Keratinocyte (primary cell): ENCODE results near the gene SBNO1. TPM values are rescaled to one million over a fixed set of nuclear protein-coding genes. Genes with fewer than 3 reads are reported as not detected.
A peak's percentile ranks its signal among the peaks of the same experiment; 100 is the strongest.

Experiments used
- DNase-seq: peaks from one replicate; pipeline ENCODE4 v3.0.0-alpha.2; 2011; ENCODE audit warnings: low read depth, missing footprints, low spot score
- FAIRE-seq: peaks from 2 replicates; lab custom pipeline; 2011; peaks lifted over from hg19 to GRCh38; lab: Jason Lieb, UNC
- H2AFZ ChIP-seq: 2 replicates; pipeline ENCODE4 v1.6.0; 2012; ENCODE audit warnings: low read length, control low read depth, inconsistent platforms; ENCODE audit not compliant: control insufficient read depth
- H3K27ac ChIP-seq: 2 replicates; pipeline ENCODE4 v1.5.1; 2011; ENCODE audit warnings: low read length; ENCODE audit not compliant: control insufficient read depth, insufficient read depth
- H3K27me3 ChIP-seq: 3 replicates; pipeline ENCODE4 v1.6.0; 2011; ENCODE audit warnings: low read length; ENCODE audit not compliant: control insufficient read depth, insufficient read depth; ENCODE audit errors: extremely low read depth
- H3K36me3 ChIP-seq, 2 experiments: 2 replicates in 1 of 2; 3 replicates in 1 of 2; pipeline ENCODE4 v1.5.1; 2011; ENCODE audit warnings: low read length in 2 of 2, mild to moderate bottlenecking in 1 of 2; ENCODE audit not compliant: control insufficient read depth in 2 of 2, insufficient read depth in 2 of 2; ENCODE audit errors: extremely low read depth in 1 of 2
- H3K4me1 ChIP-seq: 3 replicates; pipeline ENCODE4 v1.5.1; 2011; ENCODE audit warnings: low read length; ENCODE audit not compliant: control insufficient read depth, insufficient read depth; ENCODE audit errors: extremely low read depth
- H3K4me2 ChIP-seq: 3 replicates; pipeline ENCODE4 v1.6.0; 2011; ENCODE audit warnings: low read depth, low read length; ENCODE audit not compliant: control insufficient read depth, insufficient read depth; ENCODE audit errors: extremely low read depth
- H3K4me3 ChIP-seq, 3 experiments: fragments of 200-600 bp in 1 of 3; sonication (generic) in 1 of 3; 2 replicates in 2 of 3; 3 replicates in 1 of 3; pipeline ENCODE4 v1.5.1; 2011 to 2016; ENCODE audit warnings: low read length in 3 of 3, mild to moderate bottlenecking in 3 of 3, control low read depth in 2 of 3, inconsistent platforms in 1 of 3, low read depth in 1 of 3, mixed read lengths in 1 of 3, mixed run types in 1 of 3, moderate library complexity in 1 of 3; ENCODE audit not compliant: control insufficient read depth in 2 of 3, insufficient read depth in 2 of 3; ENCODE audit errors: extremely low read depth in 1 of 3
- H3K79me2 ChIP-seq: 2 replicates; pipeline ENCODE4 v1.6.0; 2012; ENCODE audit warnings: low read length; ENCODE audit not compliant: control insufficient read depth, insufficient read depth
- H3K9ac ChIP-seq: 3 replicates; pipeline ENCODE4 v1.6.0; 2011; ENCODE audit warnings: low read length; ENCODE audit not compliant: control insufficient read depth, insufficient read depth; ENCODE audit errors: extremely low read depth
- H3K9me1 ChIP-seq: 3 replicates; pipeline ENCODE4 v1.6.0; 2011; ENCODE audit warnings: low read length; ENCODE audit not compliant: control insufficient read depth, insufficient read depth; ENCODE audit errors: extremely low read depth
- H3K9me3 ChIP-seq: 2 replicates; pipeline ENCODE4 v1.5.1; 2012; ENCODE audit warnings: low read depth, low read length; ENCODE audit not compliant: control insufficient read depth
- H4K20me1 ChIP-seq: 3 replicates; pipeline ENCODE4 v1.6.0; 2011; ENCODE audit warnings: low read length; ENCODE audit not compliant: control insufficient read depth, insufficient read depth; ENCODE audit errors: extremely low read depth
- CTCF ChIP-seq, 3 experiments: IDR thresholded peaks in 1 of 3; conservative IDR thresholded peaks in 1 of 3; optimal IDR thresholded peaks in 1 of 3; 2 replicates in 2 of 3; 3 replicates in 1 of 3; pipeline versions ENCODE3 to v1.5.1; 2011; ENCODE audit warnings: low read length in 3 of 3, mild to moderate bottlenecking in 3 of 3, moderate library complexity in 2 of 3, control low read depth in 1 of 3, inconsistent platforms in 1 of 3; ENCODE audit not compliant: insufficient read depth in 2 of 3; ENCODE audit errors: extremely low read depth in 1 of 3
- EZH2 ChIP-seq: IDR thresholded peaks from one replicate; pipeline ENCODE4 v1.6.1; 2012; ENCODE audit warnings: inconsistent platforms, mild to moderate bottlenecking, low read length, moderate library complexity
- dilution Hi-C: fragments of 300-500 bp; cut with MboI; formaldehyde crosslinking; loops from one replicate; pipeline ENCODE4 v1.7.0; 2020; ENCODE audit warnings: low sequenced_read_pairs; ENCODE audit not compliant: extremely low pct_ligation_motif_present
- polyA plus RNA-seq, 5 experiments: library from polyadenylated mRNA; depleted of rRNA in 3 of 5; stranded (reverse) in 3 of 5; stranded (forward) in 1 of 5; unstranded in 1 of 5; fragments of >200 nt; gene quantifications; 1 replicate in 1 of 5; 2 replicates in 3 of 5; 3 replicates in 1 of 5; pipeline versions ENCODE4 v1.2.1 to v1.2.3, GENCODE V29; 2011 to 2012; ENCODE audit warnings: missing spikeins in 2 of 5, low read depth in 1 of 5, low replicate concordance in 1 of 5

Gene SBNO1
- polyA plus RNA-seq, 1 donor (not counting 4 experiments of a cell fraction or from before 2014, with no cell fraction given), result 18.4 TPM

GRCh38 chr12:123365025-123365917 is 624 bp upstream of the SBNO1 start:
- TF ChIP-seq EZH2 (no peak), CTCF (optimal IDR thresholded peaks at IDR 0.05 in 1 of 3, IDR thresholded peaks at IDR 0.05 in 1 of 3, conservative IDR thresholded peaks at IDR 0.05 in 1 of 3; ENCODE audit: extremely low read depth in 1 of 3, insufficient read depth in 2 of 3, low read length in 3 of 3) (peak; percentile 79 to 87 (median 84))
- dilution Hi-C loops, result no loop called here
- peak overlapping the region; percentile 79 to 94 (median 89) for H3K4me3 ChIP-seq
- FAIRE-seq, result peak; percentile 69
- H3K9me3 ChIP-seq, result no peaks in the 10 kb centered on the region
- no peaks in the 10 kb centered on the region for H3K9me1 ChIP-seq
- H3K36me3 ChIP-seq, result no peaks in the 10 kb centered on the region
- H3K27me3 ChIP-seq, result no peaks in the 10 kb centered on the region
- no peaks in the 10 kb centered on the region for H4K20me1 ChIP-seq
- H2AFZ ChIP-seq, result peak overlapping the region; percentile 98
- H3K4me1 ChIP-seq, result peaks cover 8% of the 10 kb centered on the region
- peak overlapping the region; percentile 100 for H3K4me2 ChIP-seq
- H3K27ac ChIP-seq, result peak overlapping the region; percentile 97
- DNase-seq, result peak; percentile 93
- peaks cover 41% of the 10 kb centered on the region for H3K79me2 ChIP-seq
- H3K9ac ChIP-seq, result peak overlapping the region; percentile 91

- Histone ChIP-seq H2AFZ (peak overlapping the region; percentile 33), H3K79me2 (peaks cover 54% of the 10 kb centered on the region), H3K36me3 (no peaks in the 10 kb centered on the region), H3K4me3 (peak overlapping the region; percentile 74 to 91 (median 89)), H3K9ac (peak overlapping the region; percentile 93), H3K4me2 (peak overlapping the region; percentile 90), H3K4me1 (peaks cover 8% of the 10 kb centered on the region), H4K20me1 (no peaks in the 10 kb centered on the region), H3K9me3 (no peaks in the 10 kb centered on the region), H3K27me3 (no peaks in the 10 kb centered on the region), H3K9me1 (no peaks in the 10 kb centered on the region), H3K27ac (peak overlapping the region; percentile 81)
- FAIRE-seq (no peak), DNase-seq (no peak)
- dilution Hi-C loops, result no loop called here
- no peak for TF ChIP-seq CTCF (optimal IDR thresholded peaks at IDR 0.05 in 1 of 3, IDR thresholded peaks at IDR 0.05 in 1 of 3, conservative IDR thresholded peaks at IDR 0.05 in 1 of 3; ENCODE audit: extremely low read depth in 1 of 3, insufficient read depth in 2 of 3, low read length in 3 of 3)
- TF ChIP-seq EZH2, result no peak
Measured at GRCh38 chr12:123363740-123364531, 711 bp downstream of the SBNO1 start.
